Fibroblast of villous mesenchyme (primary cell): Measurements from ENCODE around the gene SULT2B1. TPM values are rescaled to one million over a fixed set of nuclear protein-coding genes. Genes with fewer than 3 reads are reported as not detected.

Source experiments
- DNase-seq: peaks from one replicate; pipeline ENCODE4 v3.0.0-alpha.2; 2010; ENCODE audit warnings: low read depth
- H3K4me3 ChIP-seq: 2 replicates; pipeline ENCODE4 v1.5.1; 2011; ENCODE audit warnings: low read depth, mild to moderate bottlenecking, low read length
- total RNA-seq: library from RNA; depleted of rRNA; stranded (reverse); fragments of >200 nt; gene quantifications from 2 replicates; pipeline ENCODE4 v1.2.3, GENCODE V29; 2012
- TF ChIP-seq, protein P1 (sequence below): IDR thresholded peaks from 2 replicates; pipeline ENCODE4 v1.5.1; 2012; ENCODE audit warnings: low read depth, mild to moderate bottlenecking, low read length; ENCODE audit not compliant: insufficient read depth

SULT2B1 gene
- total RNA-seq, 1 donor = not detected

DNA sequence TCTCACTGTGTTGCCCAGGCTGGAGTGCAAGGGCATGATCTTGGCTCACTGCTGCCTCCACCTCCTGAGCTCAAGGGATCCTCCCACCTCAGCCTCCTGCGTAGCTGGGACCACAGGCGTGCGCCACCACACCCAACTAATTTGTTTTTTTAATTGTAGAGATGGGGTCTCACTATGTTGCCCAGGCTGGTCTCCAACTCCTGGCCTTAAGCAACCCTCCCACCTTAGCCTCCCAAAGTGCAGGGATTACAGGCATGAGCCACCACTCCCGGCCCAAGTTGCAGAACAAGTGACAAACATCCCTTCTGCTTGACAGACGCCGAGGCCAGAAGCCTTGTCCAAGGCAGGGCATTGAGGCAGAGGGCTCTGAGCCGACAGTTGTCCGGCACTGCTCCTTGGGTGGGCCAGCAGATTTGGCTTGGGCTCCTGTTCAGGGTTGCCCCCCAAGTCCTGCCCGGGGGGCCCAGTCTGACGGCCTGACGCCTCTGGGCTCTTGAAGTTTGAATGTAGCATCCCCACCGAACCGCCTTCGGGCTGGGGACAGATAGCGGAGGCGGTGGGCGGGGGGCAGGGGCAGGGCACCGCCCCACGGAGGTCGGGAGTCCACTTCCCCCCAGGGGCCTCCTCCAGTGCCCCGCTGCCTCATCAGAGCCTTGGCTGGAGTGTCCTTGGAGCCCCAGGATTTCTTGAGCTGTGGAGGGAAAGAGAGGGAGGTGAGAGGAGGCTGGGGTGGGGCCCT is 48.9 kb downstream of the SULT2B1 start:
- no peak overlapping the region for H3K4me3 ChIP-seq
- TF ChIP-seq, protein P1, sequence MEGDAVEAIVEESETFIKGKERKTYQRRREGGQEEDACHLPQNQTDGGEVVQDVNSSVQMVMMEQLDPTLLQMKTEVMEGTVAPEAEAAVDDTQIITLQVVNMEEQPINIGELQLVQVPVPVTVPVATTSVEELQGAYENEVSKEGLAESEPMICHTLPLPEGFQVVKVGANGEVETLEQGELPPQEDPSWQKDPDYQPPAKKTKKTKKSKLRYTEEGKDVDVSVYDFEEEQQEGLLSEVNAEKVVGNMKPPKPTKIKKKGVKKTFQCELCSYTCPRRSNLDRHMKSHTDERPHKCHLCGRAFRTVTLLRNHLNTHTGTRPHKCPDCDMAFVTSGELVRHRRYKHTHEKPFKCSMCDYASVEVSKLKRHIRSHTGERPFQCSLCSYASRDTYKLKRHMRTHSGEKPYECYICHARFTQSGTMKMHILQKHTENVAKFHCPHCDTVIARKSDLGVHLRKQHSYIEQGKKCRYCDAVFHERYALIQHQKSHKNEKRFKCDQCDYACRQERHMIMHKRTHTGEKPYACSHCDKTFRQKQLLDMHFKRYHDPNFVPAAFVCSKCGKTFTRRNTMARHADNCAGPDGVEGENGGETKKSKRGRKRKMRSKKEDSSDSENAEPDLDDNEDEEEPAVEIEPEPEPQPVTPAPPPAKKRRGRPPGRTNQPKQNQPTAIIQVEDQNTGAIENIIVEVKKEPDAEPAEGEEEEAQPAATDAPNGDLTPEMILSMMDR = no peak
- DNase-seq = no peak

DNA sequence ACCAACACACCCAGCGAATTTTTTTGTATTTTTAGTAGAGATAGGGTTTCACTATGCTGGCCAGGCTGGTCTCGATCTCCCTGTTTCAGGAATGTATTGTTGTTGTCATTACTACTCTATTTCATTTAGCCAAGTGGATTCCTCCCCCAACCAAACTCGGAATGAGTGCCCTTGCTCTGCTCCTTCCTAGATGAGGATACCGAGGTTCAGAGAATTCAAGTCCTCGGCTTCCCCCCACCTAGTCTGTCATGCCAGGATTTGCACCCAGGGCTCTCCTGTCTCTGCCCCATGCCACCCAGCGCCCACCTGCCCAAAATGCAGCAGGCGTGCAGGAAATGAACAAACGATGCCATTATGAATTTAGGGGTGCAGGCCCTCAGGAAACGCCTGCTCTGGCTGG is 51.0 kb downstream of the SULT2B1 start:
- H3K4me3 ChIP-seq = no peak overlapping the region
- DNase-seq = no peak
- TF ChIP-seq, protein P1 = no peak

DNA sequence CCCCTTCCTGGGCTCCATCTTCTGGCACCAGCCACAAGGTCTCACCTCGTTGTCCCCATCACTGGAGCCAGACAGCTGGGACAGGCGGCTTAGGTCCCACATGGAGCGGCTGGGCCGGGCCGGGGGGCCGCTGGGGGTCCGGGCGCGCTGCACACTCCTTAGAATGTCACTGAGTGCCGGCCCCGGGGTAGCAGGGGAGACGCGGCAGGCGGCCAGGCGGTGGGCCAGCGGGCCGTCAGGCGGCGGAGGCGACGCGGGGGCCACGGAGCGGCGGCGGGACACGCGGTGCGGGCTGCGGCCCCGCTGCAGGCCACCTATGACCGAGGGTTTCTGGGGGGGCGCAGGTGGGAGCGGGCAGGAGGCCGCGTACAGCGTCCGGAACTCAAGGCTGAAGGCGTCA is 51.5 kb downstream of the SULT2B1 start:
- DNase-seq = no peak
- TF ChIP-seq, protein P1 = no peak
- no peak overlapping the region for H3K4me3 ChIP-seq

DNA sequence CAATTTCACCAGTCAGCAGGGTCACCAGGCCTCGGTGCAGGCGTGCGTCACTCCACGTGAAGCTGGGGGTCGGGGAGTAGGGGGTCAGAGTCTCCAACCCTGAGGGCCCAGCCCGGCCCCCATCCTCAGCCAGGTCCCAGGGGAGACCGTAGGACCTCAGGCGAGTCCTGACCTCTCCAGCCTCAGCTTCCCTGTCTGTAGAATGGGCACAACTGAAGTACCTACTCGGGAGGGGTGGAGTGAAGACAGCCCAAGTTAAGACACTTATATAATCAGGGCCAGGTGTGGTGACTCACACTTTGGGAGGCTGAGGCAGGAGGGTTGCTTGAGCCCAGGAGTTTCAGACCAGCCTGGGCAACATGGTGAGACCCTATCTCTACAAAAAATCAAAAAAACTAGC is 51.9 kb downstream of the SULT2B1 start:
- H3K4me3 ChIP-seq = no peak overlapping the region
- DNase-seq = no peak
- TF ChIP-seq, protein P1 = no peak

DNA sequence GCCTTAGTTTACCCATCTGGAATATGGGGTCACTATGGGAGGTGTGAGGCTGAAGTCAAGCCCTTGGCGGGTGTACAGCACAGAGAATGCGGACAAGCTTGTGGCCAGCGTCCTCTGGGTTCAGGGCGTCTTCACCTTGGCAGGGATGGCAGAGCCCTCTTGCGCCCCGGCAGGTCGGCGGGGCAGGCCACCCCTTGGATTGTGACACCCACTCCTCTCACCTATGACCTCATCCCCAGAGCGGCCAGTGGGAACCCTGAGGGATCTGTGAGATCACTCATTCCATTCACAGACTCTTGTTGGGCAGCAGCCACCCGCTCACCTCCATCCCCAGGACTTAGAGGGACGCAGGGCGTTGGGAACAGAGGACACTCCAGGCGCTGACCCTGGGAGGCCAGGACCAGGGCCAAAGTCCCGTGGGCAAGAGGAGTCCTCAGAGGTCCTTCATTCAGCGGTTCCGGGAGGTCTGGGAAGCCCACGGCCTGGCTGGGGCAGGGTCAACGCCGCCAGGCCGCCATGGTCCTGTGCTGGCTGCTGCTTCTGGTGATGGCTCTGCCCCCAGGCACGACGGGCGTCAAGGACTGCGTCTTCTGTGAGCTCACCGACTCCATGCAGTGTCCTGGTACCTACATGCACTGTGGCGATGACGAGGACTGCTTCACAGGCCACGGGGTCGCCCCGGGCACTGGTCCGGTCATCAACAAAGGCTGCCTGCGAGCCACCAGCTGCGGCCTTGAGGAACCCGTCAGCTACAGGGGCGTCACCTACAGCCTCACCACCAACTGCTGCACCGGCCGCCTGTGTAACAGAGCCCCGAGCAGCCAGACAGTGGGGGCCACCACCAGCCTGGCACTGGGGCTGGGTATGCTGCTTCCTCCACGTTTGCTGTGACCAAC is 54.7 kb downstream of the SULT2B1 start, which contains the start of gene SPACA4:
SPACA4 (plus strand) TSS at position 280 of the 896 bp plus-strand sequence; CDS start at position 517, 237 bp downstream.
- H3K4me3 ChIP-seq = no peak within 1 kb of the TSS
- TF ChIP-seq, protein P1 = no peak
- DNase-seq = no peak

DNA sequence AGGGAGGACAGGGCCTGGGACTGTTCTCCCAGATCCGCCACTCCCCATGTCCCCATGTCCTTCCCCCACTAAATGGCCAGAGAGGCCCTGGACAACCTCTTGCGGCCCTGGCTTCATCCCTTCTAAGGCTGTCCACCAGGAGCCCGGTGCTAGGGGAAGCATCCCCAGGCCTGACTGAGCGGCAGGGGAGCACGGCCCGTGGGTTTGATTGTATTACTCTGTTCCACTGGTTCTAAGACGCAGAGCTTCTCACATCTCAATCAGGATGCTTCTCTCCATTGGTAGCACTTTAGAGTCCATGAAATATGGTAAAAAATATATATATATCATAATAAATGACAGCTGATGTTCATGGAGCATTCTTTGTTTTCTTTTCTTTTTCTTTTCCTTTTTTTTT is 55.4 kb downstream of the SULT2B1 start:
- DNase-seq = no peak
- TF ChIP-seq, protein P1 = no peak

More for the DNA sequence above, 55.4 kb downstream of the SULT2B1 start:
- no peak overlapping the region for H3K4me3 ChIP-seq
